GM12865 (cell line): ENCODE measurements around the gene CHST11.

Experiments used
- DNase-seq: peaks from one replicate; pipeline ENCODE4 v3.0.0; 2010; ENCODE audit warnings: low read depth
- H3K4me3 ChIP-seq: 2 replicates; pipeline ENCODE4 v1.5.1; 2011; ENCODE audit warnings: mild to moderate bottlenecking, low read depth, low read length, control low read depth
- TF ChIP-seq, protein P1 (sequence below): IDR thresholded peaks from 2 replicates; pipeline ENCODE4 v1.5.1; 2011; ENCODE audit warnings: low read length, control low read depth, low read depth, inconsistent platforms; ENCODE audit not compliant: insufficient read depth; ENCODE audit errors: missing control alignments

The CHST11 gene

GRCh38 chr12:104413330-104413729 is 43.4 kb upstream of the CHST11 start:
- DNase-seq, result no peak
- H3K4me3 ChIP-seq, result no peak overlapping the region
- TF ChIP-seq, protein P1, sequence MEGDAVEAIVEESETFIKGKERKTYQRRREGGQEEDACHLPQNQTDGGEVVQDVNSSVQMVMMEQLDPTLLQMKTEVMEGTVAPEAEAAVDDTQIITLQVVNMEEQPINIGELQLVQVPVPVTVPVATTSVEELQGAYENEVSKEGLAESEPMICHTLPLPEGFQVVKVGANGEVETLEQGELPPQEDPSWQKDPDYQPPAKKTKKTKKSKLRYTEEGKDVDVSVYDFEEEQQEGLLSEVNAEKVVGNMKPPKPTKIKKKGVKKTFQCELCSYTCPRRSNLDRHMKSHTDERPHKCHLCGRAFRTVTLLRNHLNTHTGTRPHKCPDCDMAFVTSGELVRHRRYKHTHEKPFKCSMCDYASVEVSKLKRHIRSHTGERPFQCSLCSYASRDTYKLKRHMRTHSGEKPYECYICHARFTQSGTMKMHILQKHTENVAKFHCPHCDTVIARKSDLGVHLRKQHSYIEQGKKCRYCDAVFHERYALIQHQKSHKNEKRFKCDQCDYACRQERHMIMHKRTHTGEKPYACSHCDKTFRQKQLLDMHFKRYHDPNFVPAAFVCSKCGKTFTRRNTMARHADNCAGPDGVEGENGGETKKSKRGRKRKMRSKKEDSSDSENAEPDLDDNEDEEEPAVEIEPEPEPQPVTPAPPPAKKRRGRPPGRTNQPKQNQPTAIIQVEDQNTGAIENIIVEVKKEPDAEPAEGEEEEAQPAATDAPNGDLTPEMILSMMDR, result no peak

DNA sequence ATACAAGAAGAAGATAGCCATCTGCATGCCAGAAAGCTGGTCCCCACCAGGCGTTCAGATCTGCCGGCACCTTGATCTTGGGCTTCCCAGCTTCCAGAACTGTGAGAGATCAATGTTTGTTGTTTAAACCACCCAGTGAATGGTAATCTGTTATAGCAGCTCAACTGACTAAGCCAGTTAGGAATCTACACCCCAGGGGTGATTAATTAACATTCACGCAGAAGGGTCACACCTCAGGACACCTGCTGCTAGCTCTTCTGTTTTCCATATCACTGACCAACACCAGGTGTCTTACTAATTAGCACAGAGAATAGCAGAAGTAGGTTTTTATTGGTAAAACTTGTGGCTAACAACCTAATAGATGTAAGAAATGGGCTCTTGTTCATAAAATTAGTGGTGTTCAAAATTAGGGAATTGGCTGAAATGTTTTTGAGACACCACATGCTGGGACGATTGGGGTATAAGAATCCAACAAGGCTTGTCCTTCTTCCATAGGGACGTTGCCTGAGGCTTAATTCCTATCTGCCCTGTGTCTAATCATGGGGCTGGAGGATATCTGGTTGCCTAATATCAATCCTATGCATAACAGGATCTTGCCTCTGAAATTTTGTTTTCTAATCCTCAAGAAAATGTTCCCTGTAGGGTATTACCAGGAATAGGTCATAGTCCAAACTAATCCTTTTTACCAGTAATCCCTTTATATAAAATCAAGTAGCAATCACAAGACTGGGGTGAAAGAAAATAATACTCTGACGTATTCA is 42.0 kb upstream of the CHST11 start:
- no peak for DNase-seq
- no peak overlapping the region for H3K4me3 ChIP-seq
- TF ChIP-seq, protein P1, result no peak

DNA sequence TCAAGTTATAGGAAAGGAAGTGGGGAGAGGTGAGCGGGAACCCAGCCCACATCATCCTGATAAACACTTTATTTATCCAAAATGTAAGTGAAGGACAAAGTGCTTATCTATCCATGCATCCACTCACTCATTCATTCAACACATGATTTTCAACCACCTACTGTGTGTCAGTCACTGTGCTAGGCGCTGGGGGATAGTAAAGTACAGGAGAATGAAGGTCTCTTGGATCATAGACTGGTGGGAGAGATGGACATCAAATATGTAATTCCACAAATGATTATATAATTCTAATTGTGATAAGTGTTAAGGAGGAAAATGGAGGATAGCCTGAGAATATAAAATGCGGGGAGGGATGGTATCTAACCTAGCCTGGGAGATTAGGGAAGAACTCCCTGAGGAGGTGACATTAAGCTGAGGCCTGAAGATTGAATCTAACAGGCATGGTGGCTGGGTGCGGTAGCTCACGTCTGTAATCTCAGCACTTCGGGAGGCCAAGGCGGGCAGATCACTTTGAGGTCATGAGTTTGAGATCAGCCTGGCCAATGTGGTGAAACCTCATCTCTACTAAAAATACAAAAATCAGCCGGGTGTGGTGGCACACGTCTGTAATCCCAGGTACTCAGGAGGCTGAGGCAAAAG is 41.3 kb upstream of the CHST11 start:
- no peak for DNase-seq
- no peak overlapping the region for H3K4me3 ChIP-seq
- TF ChIP-seq, protein P1, result no peak

GRCh38 chr12:104416136-104416535 is 40.6 kb upstream of the CHST11 start:
- H3K4me3 ChIP-seq, result no peak overlapping the region
- TF ChIP-seq, protein P1, result no peak
- no peak for DNase-seq

DNA sequence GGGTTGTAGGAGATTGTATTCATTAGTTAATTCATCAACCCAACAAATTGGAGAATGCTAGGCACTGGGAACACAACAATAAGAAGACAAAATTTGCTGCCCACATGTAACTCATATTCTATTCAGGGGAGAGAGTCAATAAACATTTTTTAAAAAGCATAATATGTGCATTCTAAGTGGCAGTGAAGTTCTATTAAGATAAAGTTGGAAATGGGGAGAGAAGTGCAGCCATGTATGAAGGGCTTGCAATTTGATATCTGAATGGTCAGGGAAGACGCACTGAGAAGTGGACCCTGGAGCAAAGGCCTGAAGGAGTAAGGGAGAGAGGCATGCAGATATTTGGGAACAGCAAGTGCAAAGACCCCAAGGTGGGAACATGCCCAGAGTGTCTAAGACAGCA is 40.2 kb upstream of the CHST11 start:
- DNase-seq, result no peak
- TF ChIP-seq, protein P1, result no peak
- no peak overlapping the region for H3K4me3 ChIP-seq

GRCh38 chr12:104419717-104420116 is 37.0 kb upstream of the CHST11 start:
- H3K4me3 ChIP-seq, result no peak overlapping the region
- TF ChIP-seq, protein P1, result no peak
- no peak for DNase-seq
